Neuronal stem cell (in vitro differentiated cells): ENCODE results near the gene CCM2.

Experiments
- DNase-seq: peaks from one replicate; pipeline ENCODE4 v3.0.0-alpha.2; 2013; ENCODE audit warnings: low spot score
- H2AFZ ChIP-seq: one replicate; pipeline ENCODE4 v1.6.1; 2013; ENCODE audit warnings: mild to moderate bottlenecking, low read length, inconsistent platforms
- H2AK5ac ChIP-seq: 2 replicates; pipeline ENCODE4 v1.6.1; 2013; ENCODE audit warnings: low read depth, mild to moderate bottlenecking, inconsistent platforms, low read length, moderate library complexity, mixed read lengths
- H2BK120ac ChIP-seq: 2 replicates; pipeline ENCODE4 v1.6.1; 2013; ENCODE audit warnings: low read depth, mild to moderate bottlenecking, inconsistent platforms, low read length, moderate library complexity, mixed read lengths
- H2BK12ac ChIP-seq: one replicate; pipeline ENCODE4 v1.6.1; 2013; ENCODE audit warnings: low read length, inconsistent platforms
- H2BK15ac ChIP-seq: 2 replicates; pipeline ENCODE4 v1.6.1; 2013; ENCODE audit warnings: mild to moderate bottlenecking, low read length, inconsistent platforms, mixed read lengths
- H2BK5ac ChIP-seq: one replicate; pipeline ENCODE4 v1.6.1; 2013; ENCODE audit warnings: inconsistent platforms, mild to moderate bottlenecking, low read length, moderate library complexity
- H3K14ac ChIP-seq: one replicate; pipeline ENCODE4 v1.6.1; 2013; ENCODE audit warnings: low read length, inconsistent platforms
- H3K18ac ChIP-seq: 2 replicates; pipeline ENCODE4 v1.6.1; 2013; ENCODE audit warnings: low read length, inconsistent platforms
- H3K23ac ChIP-seq: 2 replicates; pipeline ENCODE4 v1.6.1; 2013; ENCODE audit warnings: low read depth, mild to moderate bottlenecking, mixed read lengths, low read length, inconsistent platforms; ENCODE audit not compliant: poor library complexity
- H3K27ac ChIP-seq: replicated peaks from 3 replicates; pipeline ENCODE4 v1.5.1; 2013; ENCODE audit warnings: low read length, inconsistent platforms
- H3K27me3 ChIP-seq, 3 experiments: 2 replicates each; pipeline ENCODE4 v1.6.1; 2013; ENCODE audit warnings: low read length in 3 of 3, mild to moderate bottlenecking in 2 of 3, inconsistent platforms in 1 of 3, low read depth in 1 of 3, mixed read lengths in 1 of 3, moderate library complexity in 1 of 3; ENCODE audit not compliant: control insufficient read depth in 3 of 3, insufficient read depth in 3 of 3
- H3K36me3 ChIP-seq, 2 donors: replicated peaks in 1 of 2; 2 replicates each; pipeline ENCODE4 v1.6.1; 2013; ENCODE audit warnings: low read length in 2 of 2; ENCODE audit not compliant: control insufficient read depth in 2 of 2, insufficient read depth in 2 of 2
- H3K4ac ChIP-seq: 2 replicates; pipeline ENCODE4 v1.6.1; 2013; ENCODE audit warnings: inconsistent platforms, mild to moderate bottlenecking, low read length, moderate library complexity
- H3K4me1 ChIP-seq, 2 donors: 1 replicate in 1 of 2; 2 replicates in 1 of 2; pipeline ENCODE4 v1.6.1; 2013; ENCODE audit warnings: low read length in 2 of 2, low read depth in 1 of 2; ENCODE audit not compliant: control insufficient read depth in 2 of 2, insufficient read depth in 1 of 2
- H3K4me2 ChIP-seq: one replicate; pipeline ENCODE4 v1.6.1; 2013; ENCODE audit warnings: mild to moderate bottlenecking, low read length, inconsistent platforms; ENCODE audit not compliant: insufficient read depth, poor library complexity, severe bottlenecking
- H3K4me3 ChIP-seq, 2 donors: 2 replicates each; pipeline ENCODE4 v1.5.1; 2013; ENCODE audit warnings: low read length in 2 of 2, mild to moderate bottlenecking in 2 of 2, inconsistent platforms in 1 of 2, moderate library complexity in 1 of 2
- H3K79me1 ChIP-seq: one replicate; pipeline ENCODE4 v1.6.1; 2013; ENCODE audit warnings: low read depth, mild to moderate bottlenecking, inconsistent platforms, low read length, moderate library complexity
- H3K9ac ChIP-seq: one replicate; pipeline ENCODE4 v1.6.1; 2013; ENCODE audit warnings: mild to moderate bottlenecking, low read depth, low read length, inconsistent platforms; ENCODE audit not compliant: poor library complexity
- H3K9me3 ChIP-seq, 2 donors: replicated peaks in 1 of 2; 2 replicates each; pipeline versions ENCODE3 to v1.6.1; 2013; ENCODE audit warnings: low read length in 2 of 2, mild to moderate bottlenecking in 2 of 2, inconsistent platforms in 1 of 2, low read depth in 1 of 2, mixed read lengths in 1 of 2, moderate library complexity in 1 of 2; ENCODE audit not compliant: control insufficient read depth in 2 of 2, insufficient read depth in 1 of 2
- H4K8ac ChIP-seq: one replicate; pipeline ENCODE4 v1.6.1; 2013; ENCODE audit warnings: low read depth, mild to moderate bottlenecking, inconsistent platforms, low read length, moderate library complexity
- H4K91ac ChIP-seq: one replicate; pipeline ENCODE4 v1.6.1; 2013; ENCODE audit warnings: low read length, low read depth, mild to moderate bottlenecking, inconsistent platforms; ENCODE audit not compliant: poor library complexity
- WGBS, 2 donors: extraction: QIAGEN DNeasy Blood & Tissue Kit; methylation state at CpG; one replicate each; pipeline ENCODE4 v1.1.7; 2013; ENCODE audit warnings: missing lambda C conversion rate in 2 of 2, mixed read lengths in 1 of 2; ENCODE audit not compliant: insufficient read length in 2 of 2, insufficient replicate concordance in 1 of 2; ENCODE audit errors: extremely low coverage in 2 of 2; 5-methylcytosine and 5-hydroxymethylcytosine counted together

The CCM2 gene

DNA sequence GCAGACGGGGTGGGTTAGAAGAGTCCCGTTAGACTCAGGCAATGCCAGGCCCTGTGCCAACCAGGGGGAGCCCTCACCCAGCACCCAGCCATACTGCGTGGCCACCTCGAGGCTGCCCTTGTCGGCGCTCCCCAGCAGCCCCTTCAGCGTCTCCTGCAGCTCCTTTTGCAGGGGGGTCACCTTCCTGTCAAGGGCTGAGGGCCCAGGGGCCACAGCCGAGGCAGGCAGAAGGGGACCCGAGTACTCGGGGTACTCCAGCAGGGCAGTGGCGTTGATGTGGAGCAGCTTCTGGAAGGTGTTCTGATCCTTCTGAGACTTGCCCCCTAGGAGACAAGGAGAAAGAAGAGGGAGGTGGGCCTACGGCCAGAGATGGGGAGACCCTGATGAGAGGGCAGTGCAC is 101.7 kb downstream of the CCM2 start:
- Histone ChIP-seq H3K27ac (no peak overlapping the region), H3K36me3 (peaks cover 71 to 88% of the 10 kb centered on the region in 2 donors), H3K9me3 (no peaks in the 10 kb centered on the region), H3K4ac (no peak overlapping the region), H2BK15ac (no peak overlapping the region), H2BK5ac (no peak overlapping the region), H3K18ac (no peak overlapping the region), H3K14ac (no peak overlapping the region), H3K23ac (no peak overlapping the region), H2BK120ac (no peak overlapping the region), H3K4me1 (no peaks in the 10 kb centered on the region), H3K4me2 (no peak overlapping the region), H3K9ac (no peak overlapping the region), H3K27me3 (no peaks in the 10 kb centered on the region), H2BK12ac (no peak overlapping the region), H4K8ac (no peak overlapping the region), H2AK5ac (no peak overlapping the region), H3K79me1 (peaks cover 2% of the 10 kb centered on the region), H3K4me3 (no peak overlapping the region), H4K91ac (no peak overlapping the region), H2AFZ (no peak overlapping the region)
- no CpG with 5 or more reads among the region's 12 CpGs for WGBS, 2 donors
- DNase-seq: no peak

DNA sequence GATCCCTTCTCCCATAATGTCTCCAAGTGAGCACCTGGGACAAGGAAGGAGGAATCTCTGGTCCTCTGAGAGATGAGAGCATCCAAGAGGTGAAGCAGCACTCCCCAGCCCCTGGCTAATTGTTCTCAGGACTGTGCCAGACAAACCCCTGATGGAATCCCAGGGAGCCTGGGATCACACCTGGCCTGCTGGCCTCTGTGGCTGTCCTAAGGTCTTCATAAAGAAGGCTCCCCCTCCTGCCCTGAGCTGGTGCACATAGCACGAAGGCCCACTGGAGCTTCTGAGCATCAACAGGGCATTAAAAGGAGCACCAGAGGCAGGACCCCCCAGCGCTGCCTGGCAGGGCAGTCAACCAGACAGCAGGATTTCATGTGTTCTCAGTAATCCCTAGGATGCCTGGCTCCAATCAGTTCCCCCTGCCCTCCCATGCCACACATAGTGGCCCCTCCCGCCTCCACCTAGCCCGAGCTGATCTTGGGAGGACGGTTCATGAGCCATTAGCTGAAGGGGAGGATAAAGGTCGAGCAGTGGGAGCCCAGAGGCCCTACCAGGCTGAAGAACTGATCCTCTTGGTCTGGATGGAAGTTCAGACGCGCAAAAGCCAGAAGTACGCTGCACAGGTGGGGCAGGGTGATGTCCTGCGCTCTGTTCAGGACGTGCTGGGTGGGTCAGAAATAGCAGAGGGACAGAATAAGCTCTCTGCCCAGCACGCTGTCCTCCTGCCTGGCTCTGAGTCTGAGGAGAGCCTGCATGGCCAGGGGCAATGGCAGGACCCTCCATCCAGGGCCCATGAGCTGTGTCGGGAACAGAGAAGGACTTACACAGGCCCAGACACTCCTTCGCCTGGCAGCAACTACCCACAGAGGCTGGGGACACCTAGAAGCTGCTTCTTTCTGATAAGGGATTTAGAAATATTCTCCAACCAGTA is 103.0 kb downstream of the CCM2 start:
- Histone ChIP-seq H3K4ac (no peak overlapping the region), H3K23ac (no peak overlapping the region), H3K9ac (no peak overlapping the region), H3K4me3 (no peak overlapping the region), H4K8ac (no peak overlapping the region), H3K36me3 (peaks cover 81 to 99% of the 10 kb centered on the region in 2 donors), H2AFZ (no peak overlapping the region), H2BK12ac (no peak overlapping the region), H4K91ac (no peak overlapping the region), H3K9me3 (no peaks in the 10 kb centered on the region), H3K79me1 (peaks cover 2% of the 10 kb centered on the region), H3K27me3 (peaks cover 0 to 2% (median 0%) of the 10 kb centered on the region in 3 experiments), H3K4me1 (no peaks in the 10 kb centered on the region), H2BK15ac (no peak overlapping the region), H3K18ac (no peak overlapping the region), H3K4me2 (no peak overlapping the region), H2BK5ac (no peak overlapping the region), H3K14ac (no peak overlapping the region), H2BK120ac (no peak overlapping the region), H2AK5ac (no peak overlapping the region), H3K27ac (no peak overlapping the region)
- no peak for DNase-seq
- WGBS, 2 donors: no CpG with 5 or more reads among the region's 14 CpGs

DNA sequence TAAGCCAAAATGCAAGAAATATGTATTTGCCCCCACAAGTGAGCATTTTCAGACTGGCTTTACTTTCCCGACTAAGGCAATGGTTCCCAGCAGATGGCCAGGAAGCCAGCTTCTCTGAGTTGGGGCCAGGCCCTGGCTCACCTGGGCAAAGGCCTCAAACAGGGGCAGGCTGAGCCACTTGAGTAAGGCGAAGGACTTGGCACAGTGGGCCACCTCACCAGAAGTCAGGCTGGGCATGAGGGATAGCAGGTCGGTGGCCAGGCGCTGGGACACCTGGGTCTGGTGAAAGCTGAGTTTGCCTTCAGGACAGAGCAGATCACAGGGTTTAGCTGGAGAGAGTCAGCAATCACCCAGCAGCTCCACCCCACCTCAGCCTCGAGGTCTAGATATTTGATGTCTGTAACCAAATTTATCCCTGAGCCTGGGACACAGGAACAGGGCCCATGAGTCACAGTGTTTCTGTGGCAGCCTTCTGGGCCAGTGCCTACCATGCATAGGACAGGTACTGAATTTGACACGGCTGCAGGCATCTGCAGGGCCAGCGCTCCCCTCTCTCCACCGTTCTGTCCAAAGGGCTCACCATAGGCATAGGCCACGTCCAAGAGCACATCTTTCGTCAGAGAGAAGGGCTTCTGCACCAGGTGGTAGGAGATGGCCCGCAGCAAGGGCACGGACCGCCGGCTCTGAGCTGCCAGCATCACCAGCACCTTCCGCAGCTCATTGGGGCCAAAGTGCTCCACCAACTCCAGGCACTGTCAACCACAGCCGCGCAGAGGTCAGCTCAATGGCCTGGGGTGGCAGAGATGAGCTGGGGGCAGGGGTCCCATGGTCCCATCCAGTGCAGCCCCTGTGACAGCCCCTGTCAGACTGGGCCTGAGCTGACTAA is 104.2 kb downstream of the CCM2 start:
- Histone ChIP-seq H3K4me1 (no peaks in the 10 kb centered on the region), H2AK5ac (no peak overlapping the region), H3K79me1 (peaks cover 5% of the 10 kb centered on the region), H2BK12ac (no peak overlapping the region), H4K8ac (no peak overlapping the region), H2AFZ (no peak overlapping the region), H3K9me3 (no peaks in the 10 kb centered on the region), H3K27ac (no peak overlapping the region), H2BK120ac (no peak overlapping the region), H2BK15ac (no peak overlapping the region), H3K9ac (no peak overlapping the region), H3K18ac (no peak overlapping the region), H3K23ac (no peak overlapping the region), H3K14ac (no peak overlapping the region), H4K91ac (no peak overlapping the region), H3K4ac (no peak overlapping the region), H3K36me3 (peaks cover 89 to 100% of the 10 kb centered on the region in 2 donors), H3K4me3 (no peak overlapping the region), H2BK5ac (no peak overlapping the region), H3K27me3 (peaks cover 0 to 3% (median 0%) of the 10 kb centered on the region in 3 experiments), H3K4me2 (no peak overlapping the region)
- DNase-seq: no peak
- WGBS, 2 donors: no CpG with 5 or more reads among the region's 17 CpGs
